GM18511 (cell line): ENCODE measurements around the gene MYO1B.

Experiments used
- ATAC-seq: cut with Tn5 transposase; IDR thresholded peaks from one replicate; pipeline ENCODE4 v1.9.1; 2021; ENCODE audit warnings: mild to moderate bottlenecking, moderate library complexity; ENCODE audit not compliant: unreplicated experiment

MYO1B gene

DNA sequence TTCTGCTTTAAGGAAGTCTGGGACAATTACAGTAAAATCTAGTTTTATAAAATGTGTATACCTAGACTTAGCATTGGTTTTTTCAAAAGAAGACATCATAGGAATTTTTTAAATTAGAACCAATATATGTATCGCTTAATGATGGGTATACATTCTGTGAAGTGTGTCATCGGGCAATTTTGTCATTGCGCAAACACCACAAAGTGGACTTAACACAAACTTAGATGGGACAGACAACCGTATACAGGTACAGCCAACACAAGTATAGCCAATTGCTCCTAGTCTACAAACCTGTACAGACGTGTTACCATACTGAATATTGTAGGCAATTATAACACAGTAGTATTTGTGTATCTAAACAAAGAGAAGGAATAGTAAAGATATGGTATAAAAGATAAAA lies 12.7 kb downstream of the MYO1B start:
- ATAC-seq: no peak

DNA sequence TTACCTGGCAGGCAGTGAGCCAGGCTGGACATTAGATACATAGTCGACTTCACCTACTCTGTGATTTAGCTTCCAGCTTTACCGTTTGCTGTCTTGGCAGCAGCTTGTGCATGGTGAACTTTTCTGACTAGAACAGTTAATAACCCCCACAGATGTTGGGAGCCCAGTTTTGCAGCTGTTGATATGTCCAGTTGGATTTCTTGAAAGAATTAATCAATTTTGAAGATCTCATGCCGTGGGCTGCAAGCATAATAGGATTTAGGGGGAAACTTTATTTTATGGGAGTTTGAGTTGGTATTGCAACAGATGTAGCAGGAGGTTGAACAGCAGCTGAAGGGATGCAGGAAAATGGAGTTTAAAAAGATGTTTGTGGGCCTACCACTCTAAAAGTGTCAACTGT lies 13.8 kb downstream of the MYO1B start:
- no peak for ATAC-seq

DNA sequence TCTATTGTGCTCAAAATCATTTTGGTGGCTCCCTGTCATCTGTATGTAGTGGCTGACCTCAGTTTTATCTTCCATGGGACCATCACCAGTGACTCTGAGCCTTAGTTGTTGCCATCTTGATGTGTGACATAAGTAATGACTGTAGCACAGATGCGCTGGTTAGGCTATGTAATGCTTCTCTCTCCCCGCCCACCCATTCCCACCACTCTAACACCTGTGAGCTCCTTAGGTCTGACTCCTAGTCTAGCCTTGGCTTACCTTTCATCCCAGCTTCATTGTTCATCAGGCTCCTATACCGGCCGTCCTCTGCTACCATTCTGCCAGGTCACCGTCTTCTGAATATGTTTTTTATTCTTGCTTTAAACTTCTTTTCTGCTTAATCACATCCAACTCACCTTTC lies 17.2 kb downstream of the MYO1B start:
- ATAC-seq: no peak

DNA sequence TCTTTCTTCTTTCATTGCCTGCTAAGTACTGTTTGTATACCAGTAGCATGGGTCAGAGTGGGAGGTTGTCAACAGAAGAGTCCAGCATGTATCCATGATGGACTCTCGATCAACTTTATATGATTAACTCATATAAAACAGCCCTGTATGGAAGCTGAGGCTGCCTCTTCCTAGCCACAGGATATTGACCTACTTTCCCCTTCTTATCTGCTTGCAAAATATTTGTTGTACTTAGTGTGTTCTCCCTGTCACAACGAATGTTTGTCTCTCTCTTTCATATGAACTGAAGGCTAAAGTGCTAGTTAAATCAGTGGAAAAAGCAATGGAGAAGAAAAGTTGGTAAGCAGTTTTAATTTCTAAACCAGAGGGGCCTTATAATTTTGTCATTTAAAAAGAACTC lies 17.8 kb downstream of the MYO1B start:
- no peak for ATAC-seq

DNA sequence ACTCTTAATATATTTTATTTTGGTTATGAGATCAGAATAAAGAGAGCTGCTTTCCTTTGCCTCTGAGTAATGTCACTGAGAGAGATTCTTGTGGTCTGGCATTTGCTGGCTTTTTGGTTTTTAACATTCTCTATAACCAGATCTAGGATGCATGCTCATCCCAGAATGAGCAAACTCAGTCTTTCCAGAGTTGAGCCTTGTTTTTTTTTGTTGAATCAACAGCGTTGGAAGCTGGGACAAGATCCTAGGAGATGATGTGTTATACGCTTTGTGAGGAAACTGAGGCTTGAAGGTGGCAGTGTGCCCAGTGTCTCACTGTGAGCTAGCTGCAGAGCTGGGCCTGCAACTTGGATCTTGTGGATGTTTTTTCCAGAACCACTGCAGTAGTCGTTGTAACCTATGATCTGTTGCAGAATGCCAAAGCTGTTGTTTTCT lies 19.5 kb downstream of the MYO1B start:
- no peak for ATAC-seq

DNA sequence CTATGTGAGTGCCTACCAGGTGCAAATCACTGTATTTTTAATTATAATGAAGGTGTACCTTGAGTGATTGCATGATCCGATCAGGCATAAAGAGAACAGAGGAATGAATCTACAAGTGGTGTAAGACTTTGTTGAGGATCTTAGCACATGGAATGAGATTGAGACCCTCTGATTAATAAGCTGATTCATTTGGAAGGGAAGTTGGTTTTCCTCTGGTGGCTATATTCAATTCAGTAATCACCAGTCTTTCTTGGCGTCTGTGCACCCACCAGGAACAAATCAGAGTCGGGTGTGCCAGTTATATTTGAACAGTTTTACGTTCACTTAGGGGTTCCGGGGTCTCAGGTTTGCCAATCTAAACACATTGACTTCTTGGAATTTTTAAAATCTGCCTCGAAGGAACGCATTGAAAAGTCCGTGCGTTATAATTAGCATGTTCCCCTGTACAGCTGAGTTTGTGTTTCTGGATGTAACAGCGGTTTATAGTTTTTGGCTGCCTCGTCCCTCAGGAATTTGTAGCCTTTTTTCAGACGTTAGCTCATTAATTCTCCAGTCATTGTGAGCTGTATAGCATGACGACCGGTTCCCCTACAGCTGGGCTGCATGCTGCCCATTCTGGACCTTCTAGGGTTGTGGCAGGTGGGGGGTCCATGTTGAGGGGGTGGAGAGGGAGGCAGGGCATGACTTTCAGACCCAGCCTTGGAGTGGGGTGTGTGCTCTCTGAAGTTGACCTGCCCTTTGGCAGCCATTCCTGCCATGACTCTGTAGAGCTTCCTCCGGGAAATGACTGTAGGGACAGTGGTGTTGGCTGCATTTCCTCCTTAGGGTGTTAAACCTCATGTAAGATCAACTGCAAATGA lies 20.3 kb downstream of the MYO1B start:
- ATAC-seq: no peak

DNA sequence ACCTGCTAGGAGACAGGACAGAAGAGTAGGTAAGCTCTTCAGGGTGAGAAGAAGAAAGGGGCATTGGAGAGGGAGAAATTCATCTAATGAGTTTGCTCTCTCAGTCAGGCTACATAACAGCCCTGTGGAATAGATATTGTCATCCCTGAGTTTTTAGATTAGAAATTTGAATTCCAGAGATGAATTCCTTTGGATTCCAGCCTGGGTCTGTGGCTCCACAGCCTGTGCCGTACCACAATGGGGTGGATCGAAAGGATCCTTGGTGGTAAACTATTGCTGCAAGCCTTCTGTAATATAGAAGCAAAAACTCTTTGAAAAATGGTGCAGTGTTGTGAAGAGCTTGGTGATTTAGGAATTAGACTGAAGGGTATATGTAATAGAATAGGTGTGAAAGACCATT lies 21.0 kb downstream of the MYO1B start:
- ATAC-seq: no peak

DNA sequence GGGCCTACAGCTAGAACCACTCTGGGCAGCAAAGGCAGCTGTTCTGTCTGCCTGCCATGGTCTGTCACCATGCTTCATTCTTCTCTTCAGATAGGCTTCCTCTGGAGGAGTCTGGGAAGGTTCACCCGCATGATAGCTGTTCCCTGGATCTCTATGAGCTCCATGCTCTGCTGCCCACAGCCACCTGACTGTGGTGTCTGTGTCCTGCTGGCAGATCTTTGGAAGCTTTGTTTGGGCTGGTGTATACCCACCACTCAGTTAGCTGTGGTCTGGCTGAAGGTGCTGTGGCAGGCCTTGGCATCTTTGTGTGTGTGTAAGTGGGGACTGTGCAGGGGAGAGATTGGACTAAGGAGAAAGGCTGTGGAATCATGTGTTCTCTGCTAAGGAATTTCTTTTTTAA lies 23.4 kb downstream of the MYO1B start:
- no peak for ATAC-seq

DNA sequence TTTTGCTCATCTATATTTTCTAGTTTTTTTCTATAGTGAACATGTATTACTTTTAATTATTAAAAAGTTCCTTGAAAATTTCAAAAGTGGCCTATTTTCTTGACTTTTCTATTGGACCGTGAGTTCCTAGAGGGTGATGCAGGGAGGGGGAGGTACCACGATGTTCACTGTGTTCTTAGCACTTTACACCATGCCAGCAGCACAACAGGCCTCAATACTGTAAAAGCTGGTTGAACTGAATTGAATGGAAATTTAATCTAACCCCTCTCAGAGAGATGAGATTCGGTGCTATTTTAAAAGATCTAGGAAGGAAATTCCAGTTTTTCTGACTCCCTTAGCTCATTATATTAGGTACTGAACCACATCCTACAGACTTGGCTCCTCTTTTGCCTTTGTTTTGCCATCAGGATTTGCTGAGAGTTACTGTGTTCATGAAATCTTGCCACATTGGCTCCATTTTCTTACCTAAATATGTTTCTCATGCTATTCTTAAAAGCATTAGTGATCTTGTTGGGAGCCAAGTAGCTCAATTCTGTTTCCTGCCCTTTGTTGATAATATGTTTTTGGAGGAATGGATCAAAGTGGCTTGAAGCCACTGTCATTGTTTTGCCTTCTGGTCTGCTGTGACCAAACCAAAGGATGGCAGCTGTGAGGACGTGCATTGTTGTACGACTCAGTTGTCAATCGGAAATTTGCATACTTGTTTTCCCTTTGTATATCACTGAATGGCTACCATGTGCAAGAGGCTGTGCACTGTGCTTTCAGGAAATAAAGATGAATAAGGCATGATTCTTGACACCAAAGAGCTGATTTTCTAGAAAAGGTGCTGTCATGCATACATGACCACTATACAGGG lies 25.3 kb downstream of the MYO1B start:
- ATAC-seq: no peak

DNA sequence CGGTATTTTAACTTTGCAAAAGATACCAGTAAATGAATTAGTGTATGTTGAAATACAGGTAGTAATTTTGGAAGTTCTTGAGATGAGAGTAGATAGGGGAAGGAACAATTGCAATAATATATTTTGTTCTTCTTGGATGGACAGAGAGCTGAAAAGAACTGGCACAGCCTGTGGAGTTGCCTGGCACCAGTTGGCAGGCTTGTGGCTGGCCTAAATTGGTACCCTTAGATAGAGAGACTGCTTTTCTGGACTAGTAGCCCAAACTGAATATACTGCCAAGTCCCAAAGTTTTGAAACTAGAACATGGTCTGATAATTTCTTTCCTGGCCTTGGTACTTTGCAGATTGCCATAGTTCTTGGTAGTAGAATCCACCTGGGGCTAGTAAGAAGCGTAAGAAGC lies 26.9 kb downstream of the MYO1B start:
- no peak for ATAC-seq

DNA sequence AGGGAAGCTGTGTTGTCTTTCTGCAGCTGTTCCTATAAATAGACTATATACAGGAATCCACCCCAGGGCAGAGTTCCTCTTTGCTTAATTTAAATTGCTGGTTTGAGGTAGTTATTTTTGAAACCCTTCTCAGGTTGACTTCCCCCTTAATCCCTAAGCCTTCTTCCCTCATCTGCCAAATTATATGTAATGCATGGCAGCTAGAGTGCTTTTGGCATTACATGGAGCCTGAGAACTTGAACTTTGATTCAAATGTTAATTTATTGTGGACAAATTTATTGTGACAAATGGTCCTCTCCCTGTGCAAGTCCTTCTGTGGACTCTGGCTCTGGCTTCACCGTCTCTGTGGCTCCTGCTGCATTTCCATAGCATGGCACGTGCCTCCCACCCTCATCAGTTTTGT lies 29.2 kb downstream of the MYO1B start:
- ATAC-seq: no peak

DNA sequence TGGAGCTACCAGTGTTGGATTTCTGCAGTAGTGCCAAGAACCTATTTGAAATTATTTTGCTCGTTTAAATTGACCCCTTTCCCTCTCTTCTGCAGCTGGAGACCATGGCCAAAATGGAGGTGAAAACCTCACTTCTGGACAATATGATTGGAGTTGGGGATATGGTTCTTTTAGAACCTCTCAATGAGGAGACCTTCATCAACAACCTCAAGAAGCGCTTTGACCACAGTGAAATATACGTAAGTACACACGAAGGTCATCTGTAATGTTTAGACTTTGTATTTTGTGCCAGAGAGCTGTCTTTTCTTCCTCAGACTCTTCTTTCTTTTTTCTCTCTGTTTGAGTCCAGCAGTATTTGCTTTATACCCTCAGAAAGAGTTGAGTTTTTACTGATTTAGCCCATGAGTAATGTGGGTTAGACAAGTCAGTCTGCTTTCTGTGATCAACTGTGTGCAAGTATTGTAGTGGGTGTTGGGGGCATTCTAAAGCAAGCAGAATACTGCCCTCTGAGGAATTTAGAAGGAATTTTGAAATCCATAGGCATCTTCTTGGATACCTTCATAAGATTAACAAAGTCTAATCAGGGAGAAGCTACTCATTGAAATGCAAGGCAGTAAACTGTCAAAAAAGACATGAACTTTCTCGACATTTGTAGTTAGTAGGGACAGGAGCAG lies 31.7 kb downstream of the MYO1B start:
- ATAC-seq: no peak

DNA sequence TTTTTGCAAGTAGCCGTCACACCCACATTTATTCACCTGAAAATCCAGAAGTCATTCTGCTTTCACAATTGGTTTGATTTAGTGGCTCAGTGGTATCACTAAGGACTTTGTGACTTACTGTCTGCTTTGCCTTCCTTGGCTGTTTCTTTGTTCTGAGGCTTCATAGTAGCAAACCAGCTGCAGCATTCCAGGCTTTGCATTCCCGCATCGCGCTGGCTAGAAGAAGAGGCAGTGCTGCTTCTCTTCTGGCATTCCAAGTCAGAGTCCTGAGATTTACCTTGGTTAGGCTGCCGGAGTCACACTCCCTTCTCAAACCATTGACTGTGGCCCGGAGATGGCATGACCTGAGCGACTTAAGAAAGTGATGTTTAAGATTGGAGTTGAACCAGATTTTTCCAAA lies 35.1 kb downstream of the MYO1B start:
- ATAC-seq: no peak

DNA sequence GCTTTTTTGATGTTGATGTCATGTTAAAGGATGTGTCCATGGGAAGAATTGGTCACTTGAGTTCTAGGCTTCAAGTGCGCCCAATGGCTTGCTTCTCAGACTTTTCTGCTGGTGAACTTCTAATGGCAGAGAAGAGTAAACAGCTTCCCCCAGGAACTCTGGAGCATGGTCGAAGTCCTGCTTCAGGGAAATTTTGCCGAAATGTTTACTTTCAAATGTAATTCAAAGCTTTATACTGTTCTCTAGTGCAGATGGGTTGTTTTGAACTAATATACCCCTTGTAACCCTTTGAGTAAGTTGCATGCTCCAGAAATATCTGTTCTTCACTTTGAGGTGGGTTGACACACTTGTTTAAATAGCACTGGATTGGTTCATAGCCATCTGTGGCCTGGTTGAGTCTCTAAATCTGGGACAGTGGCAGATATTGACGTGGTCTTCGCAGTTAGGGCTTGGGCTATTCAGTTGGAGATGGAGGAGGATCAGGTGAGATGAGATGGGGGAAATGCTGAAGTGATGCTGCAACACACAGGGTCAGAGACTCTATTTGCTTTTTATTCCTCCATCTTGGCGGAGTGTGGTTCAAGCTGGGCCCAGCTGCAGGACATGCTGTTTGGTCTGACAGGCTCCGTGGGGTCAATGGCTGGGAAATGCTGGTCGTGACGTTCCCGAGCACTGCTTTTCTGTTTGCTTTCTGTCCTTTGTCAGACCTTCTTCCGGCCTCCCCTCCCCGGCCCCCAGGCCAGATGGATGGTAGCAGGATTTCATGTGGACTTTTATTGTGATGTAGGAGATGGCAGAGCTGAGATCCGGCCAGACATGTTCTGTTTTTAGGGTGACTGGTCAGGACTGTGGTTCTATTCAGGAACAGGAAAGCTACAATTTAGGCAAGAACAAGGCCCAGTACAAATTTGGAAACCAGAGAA lies 35.9 kb downstream of the MYO1B start:
- ATAC-seq: no peak

DNA sequence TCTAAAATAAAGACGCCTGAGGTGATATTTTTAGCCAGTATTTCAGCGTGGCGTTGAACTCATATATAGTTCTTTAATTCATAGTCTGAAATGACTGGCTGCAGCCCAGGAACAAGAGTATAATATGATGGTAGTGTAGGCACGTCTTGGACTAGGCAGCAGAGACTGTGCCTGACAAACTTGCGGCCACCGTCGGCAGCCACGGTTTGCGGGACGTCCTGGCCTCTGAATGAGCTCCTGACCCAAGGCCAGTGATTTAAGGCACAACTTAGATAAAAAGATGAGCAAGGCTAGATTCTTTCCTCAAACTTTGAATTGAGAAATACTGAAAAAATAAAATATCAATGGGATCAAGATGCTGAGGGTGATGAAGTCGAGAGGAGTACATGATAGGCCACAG lies 40.0 kb downstream of the MYO1B start:
- no peak for ATAC-seq

DNA sequence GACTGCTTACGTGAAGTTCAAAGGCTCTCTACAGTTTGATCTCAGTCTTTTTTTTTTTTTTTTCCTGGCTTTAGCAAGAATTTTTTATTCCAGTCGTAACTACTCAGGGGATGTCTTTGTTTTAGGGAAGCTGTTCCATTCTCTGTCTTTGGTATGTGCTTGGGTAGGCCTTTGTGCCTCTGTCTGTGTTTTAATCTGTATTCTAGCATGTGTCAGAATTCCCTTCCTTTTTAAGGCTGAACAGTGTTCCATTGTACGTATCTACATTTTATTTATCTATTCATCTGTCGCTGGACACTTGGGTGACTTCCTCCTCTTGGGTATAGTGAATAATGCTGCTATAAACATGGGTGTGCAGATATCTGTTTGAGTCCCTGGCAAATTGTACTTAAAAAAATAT lies 42.6 kb downstream of the MYO1B start:
- ATAC-seq: no peak

DNA sequence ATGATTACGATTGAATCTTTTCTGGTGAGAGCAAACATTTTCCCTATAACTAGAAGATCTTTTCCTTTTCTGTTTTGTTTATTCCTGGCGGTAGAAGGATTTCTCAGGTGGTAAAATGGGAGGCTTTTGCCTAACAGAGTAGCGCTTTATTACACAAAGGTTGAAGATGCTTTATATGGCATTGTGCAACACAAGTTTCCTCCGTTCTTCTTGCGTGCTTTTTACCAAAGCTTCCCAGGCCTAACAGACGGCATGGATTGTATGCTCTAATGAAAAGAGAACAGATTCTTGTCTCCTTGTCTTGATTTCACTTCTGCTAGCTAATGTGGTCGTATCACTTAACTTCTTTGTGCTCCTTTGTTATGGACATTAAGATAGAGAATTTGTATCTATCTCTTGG lies 43.8 kb downstream of the MYO1B start:
- no peak for ATAC-seq

DNA sequence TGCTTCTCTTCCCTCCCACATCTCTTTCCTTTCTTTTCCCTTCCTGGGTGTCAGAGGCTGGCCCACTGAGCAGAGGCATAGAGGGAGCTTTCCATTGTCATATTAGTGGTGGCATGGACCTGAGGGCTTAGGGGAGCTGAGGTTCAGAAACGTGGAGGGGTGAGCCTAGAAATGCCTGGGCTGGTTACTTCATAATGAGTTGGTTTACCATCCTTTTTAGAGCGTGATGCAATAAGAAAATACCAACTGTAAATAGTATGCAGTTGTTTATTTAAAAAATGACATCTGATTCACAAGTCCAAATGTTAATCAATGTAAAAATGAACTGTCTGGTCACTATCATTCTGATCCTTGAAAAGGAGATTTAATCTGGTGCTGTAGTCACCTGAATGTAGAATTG lies 46.3 kb downstream of the MYO1B start:
- ATAC-seq: no peak

DNA sequence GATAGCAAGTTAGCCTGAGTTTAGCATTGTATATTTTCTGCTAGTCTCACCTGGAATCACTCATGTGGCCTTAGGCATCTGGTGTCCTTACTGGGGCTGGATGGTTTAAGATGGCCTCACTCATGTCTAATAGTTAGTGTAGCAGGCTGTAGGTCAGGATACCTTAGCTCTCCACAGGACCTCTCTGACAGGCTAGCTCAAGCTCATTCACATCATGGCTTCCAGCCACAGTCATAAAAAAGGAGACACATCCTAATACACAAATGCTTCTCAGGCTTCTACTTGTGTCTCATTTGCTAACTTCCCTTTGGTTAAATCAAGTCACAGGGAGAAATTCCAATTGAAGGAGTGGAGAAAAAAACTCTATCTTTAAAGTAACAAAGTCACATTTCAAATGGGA lies 47.7 kb downstream of the MYO1B start:
- no peak for ATAC-seq

DNA sequence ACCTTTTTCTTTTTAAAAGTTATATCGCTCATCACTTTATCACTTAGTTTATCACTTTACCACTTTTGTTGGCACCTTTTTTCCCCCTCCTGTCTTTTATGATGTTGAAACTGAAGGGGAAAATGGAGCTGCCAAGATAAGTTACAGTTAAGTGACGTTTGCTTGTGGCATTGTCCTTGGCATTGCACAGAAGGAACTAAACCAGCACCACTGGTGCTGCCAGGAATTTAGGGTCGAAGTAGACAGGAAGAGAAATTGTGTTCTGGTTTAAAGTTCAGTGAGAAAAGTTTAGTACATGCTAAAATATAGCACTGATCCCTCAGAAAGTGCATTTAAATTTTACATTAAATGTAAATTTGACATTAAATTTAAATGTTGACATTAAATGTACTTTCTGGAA lies 49.9 kb downstream of the MYO1B start:
- no peak for ATAC-seq
